Limb (tissue), 2 donors: Measurements from ENCODE around the gene EPHA2.
"Not testable (repeated sequence)": the region's sequence is repeated elsewhere in the genome, so short reads cannot be mapped to it uniquely, and the experiment has no call there.

Experiments used
- DNase-seq, 2 donors: peaks; one replicate each; pipeline ENCODE4 v3.0.0-alpha.2; 2016; ENCODE audit errors: extremely low spot score in 2 of 2

Gene EPHA2

DNA sequence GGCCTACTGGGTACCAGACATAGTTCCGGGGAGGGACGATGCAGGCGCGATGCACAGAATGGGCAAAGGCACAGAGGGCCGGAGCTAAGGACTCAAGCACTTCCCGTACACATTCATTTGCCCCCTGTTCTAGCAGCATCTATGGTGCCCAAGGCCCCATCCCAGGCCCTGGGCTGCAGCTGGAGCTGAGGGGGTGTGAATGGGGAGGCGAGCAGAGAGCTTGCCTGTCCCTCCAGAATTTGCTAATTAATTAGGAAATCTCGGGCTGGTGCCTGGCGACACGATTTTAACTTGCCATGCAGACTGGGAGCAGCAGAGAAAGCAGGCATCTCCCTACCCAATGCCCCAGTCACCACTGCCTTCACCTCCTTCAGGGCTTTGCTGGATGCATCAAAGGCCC, 35.9 kb downstream of the EPHA2 start:
- no peak for DNase-seq

DNA sequence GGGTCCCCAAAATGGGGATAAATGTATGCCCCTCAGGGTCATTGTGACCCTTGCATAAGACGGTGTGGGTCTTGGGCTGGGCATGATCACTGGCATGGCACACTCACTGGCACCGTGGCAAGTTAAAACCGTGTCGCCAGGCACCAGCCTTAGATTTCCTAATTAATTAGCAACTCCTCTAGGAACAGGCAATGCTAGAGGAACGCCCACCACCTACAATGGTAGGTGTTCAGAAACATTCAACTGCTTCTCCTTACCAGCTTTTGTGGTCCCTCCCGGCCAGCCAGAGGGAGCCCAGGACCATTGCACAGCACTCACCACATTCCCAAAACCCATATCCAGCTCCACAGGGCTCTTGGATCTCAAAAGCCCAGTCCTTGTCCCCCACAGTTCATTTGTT, 36.4 kb downstream of the EPHA2 start:
- DNase-seq = no peak

DNA sequence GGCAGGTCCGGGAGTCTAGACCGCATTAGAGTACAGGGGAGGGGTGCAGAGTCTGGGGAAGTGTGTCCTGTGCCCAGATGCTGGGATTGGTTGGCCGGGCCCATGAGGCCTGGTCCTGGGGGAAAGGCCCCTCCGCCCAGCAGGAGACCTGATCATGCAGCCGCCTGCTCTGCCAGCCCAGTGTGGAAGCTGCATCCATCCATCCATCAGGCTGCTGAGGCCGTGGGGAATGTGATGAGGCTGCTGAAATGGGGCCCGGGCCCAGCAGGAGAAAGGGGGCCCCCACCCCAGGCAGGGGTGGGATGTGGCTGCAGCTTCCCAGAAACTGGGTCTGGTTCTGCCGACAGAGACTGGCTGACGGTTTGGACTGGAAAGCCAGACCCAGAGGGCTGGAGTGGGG, 37.2 kb downstream of the EPHA2 start:
- DNase-seq = no peak

DNA sequence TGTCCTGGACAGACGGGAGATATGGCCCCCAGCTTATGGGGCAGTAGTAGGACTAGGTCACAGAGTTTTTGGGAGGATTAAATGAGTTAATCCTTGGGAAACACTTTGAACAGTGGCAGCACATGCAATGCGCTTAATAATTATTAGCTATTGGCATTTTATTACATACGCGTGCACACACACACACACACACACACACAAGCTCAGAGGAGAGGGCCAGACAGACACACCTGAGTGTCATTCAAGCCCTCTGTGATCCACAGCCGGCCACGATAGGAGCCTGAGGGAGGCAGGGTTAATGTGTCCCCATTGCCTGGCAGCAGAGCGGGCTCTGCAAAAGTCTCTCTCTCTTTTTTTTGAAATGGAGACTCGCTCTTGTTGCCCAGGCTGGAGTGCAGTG, 37.9 kb downstream of the EPHA2 start:
- no peak for DNase-seq

DNA sequence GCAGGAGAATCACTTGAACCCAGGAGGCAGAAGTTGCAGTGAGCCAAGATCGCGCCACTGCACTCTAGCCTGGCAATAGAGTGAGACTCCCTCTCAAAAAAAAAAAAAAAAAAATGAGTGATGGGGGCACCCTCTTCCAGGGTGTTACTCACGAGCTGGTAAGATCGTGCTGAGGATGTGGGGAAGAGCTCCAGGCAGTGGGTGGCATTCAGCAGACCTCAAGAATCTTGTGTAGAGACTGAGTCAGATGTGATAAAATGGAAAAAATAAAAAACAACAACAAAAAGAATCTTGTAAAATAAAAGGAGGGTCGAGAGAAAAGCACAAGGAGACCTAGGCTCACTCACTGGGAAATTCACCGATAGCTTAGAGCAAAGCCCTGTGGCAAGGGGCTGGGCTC, 38.5 kb downstream of the EPHA2 start:
- no peak for DNase-seq

DNA sequence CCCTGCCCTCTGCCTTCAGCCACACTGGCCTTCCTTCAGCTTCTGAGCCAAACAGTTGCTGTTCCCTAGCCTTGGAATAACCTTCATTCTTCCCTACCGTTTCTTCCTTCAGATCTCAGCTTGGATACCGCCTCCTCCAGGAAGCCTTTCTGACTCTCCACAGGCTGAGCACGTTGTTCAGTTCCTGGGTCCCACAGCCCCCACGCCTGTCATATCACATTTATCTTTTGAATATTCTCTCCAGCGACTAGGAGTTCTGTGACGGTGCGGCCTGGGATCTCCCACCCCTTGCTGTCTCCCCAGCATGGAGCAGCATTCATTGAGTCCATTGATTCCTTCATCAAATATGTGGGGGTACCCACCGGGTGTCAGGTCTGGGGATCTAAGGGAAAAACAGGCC, 39.2 kb downstream of the EPHA2 start:
- no peak for DNase-seq

DNA sequence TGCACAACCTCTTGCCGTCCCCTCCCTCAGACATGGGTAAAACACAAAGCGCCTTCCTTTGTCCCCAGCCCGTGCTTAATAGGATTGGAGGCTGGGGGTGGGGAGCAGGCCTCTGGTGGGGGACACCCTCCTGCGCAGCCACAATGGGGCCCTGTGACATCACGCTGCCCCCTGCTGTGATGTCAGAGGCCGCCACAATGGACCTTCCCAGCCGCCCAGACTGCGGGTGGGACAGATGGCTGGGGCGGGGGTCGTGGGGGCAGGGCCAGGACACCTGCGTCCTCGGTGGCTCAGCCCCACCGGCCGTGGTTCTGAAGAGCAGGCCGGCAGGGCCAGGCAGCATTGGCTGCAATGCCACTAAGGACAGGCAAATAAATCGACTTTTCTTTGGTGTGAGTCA, 39.9 kb downstream of the EPHA2 start:
- DNase-seq = no peak

DNA sequence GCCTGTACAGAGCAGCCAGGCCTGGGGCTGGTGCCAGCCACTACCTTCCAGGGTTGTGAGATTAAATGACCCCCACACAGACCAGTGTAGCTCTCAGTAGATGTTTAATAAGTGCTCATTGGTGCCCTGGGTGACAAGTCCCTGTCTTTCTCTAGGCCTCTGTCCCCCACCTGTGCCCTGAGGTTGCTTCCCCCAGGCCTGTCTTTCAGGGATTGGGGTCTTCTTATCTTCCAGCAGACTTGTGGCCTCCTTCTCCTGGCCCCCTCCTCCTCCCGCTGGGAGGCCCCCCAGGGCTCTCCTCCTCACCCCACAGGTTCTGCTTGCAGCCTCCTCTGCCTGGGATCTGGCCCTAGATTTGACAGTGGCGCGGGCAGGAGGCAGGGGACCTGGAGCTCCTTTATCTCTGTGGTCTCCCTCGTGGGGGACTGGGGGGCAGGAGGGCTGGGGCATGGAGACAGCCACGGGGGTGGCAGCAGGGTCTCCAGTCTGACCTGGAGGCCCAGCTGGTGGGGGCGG, 40.3 kb downstream of the EPHA2 start:
- DNase-seq = no peak

DNA sequence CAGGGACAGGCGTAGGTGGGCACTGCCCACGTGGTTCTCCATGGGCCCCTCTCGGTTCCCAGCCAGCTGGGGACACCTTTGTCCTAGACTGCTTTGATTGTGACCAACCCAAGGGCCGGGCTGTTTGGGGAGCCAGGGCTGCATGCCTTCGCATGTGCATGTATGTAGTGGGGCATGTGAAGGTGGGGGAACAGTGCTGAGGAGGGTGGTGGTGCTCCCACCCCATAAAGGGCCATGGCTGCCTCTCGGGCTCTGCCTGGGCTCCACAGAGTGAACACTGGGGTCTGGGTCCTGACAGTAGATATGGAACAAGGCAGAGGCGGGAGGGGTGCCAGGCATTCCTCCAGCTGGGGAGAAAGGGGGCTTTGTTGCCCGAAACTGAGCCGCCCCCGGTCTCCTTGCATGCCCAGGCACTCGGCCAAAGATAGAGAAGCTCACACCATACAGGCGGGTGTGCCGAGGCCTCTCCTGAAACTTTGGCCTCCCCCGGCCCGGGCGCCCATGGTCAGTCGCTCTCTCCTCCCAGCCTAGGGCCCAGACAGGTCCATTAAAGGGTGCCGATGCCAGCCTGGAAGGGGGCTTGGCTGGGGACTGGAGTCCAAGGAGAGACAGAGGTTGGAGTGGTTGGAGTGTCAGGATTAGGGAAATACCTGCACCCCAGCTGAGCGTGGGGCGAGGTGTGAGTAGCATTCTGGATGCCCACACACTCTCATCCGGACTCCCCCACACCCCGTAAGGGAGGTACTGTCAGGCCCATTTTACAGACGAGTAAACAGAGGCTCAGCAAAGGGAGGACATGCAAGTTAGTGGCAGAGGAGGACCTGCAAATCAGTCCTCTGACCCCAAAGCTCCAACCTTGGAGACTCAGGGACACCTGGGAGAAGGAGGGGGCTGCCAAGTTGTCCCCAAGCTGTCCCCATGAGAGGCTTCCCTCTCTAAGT, 41.1 kb downstream of the EPHA2 start:
- peak in 1 of 2 donors; percentile 58 for DNase-seq

DNA sequence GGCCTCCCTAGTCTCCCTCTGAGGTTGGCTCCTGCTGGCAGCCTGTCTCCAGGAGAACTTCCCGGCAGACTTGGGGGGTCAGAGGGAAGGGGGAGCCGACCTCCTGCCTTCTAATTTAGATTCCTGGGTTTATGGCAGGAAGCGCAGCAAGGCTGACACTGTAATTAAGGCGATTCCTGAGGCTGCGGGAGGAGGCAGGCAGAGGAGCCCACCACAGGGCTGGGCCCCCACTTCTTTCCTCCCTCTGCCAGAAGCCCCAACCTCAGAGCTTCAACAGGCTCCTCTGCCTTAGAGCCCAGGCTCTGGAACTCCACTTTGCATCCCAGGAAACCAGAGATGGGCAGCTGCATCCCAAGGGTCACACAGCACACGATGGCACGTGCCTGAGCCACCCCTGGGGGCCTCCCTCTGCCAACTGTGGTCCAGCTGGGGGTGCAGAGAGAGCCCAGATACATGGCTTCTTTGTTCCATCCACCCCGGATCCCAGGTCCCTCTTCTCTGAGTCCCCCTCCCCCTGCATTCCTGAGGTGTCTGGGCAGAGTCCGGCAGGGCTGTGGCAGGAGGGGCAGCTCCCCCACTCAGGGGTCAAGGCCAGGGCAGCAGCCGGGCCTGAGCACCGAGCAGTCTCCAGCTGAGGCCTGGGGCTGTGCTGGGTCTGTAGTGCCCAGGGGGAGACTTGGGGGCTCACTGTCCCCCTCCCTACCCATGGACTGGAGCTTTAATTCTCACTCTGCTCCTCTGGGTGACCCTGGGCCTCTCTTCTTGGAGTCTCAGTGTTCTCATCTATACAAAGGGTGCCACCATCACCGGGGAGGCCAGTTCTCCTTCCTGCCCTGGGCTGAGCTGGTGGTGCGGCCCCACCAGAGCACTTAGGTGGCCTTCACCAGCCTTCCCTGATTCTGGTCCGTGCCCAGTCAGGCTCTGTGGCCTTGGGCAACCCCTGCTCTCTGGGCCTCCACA, 43.0 kb downstream of the EPHA2 start:
- no peak for DNase-seq

DNA sequence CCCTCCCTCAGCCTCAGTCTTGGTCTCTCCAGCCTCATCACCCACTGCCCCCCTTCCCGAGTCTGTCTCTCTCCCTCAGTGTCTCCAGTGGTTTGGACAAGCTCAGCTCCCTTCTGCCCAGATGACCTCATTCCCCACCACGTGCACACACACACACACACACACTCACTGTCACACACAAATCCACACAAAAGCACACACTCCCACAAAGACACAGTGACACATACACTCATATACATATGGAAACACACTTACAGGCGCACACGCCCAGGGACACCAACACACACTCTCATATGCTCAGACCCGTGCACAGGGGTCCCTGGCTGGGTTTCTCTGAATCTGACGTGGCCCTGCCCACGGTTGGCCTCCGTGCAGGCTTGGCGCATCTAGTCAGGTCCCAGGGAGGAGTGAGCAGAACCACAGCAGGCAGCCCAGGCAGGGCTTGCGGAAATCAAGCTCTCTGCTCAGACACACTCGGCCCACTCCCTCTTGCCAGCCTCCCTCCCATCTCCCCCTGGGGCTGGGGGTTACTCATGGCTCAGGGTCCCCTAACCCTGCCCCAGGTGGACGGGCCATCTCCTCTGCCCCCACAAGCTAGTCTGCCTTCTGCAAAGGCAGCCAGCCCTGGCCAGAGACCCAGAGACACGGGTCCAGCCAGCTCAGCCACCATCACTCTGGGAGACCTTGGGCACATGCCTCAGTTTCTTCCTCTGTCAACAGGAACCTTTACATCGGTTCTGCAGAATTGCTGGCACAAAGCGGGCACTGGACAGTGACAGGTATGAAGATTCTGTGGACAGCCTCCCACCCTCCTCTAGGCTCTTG, 43.9 kb downstream of the EPHA2 start:
- DNase-seq = peak; percentile 44 to 64

DNA sequence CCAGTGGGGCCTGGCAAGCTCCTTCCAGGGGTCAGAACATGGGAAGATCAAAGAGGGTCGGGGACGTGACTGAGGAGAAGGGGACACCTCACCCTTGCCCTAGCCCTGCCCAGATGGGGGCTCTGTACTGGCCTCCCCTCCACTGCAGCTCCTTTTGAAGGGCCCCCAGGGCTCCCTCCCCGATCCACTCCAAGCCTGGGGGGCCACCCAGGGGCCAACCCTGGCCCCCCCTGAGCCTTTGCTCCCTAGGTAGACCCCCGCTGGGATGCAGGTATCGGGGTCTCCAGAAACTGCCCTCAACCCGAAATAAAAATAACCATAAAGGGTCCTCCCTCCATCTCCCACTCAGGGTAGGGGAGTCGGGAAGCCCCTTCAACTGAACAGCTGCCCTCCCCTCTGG, 45.0 kb downstream of the EPHA2 start:
- DNase-seq = no peak

DNA sequence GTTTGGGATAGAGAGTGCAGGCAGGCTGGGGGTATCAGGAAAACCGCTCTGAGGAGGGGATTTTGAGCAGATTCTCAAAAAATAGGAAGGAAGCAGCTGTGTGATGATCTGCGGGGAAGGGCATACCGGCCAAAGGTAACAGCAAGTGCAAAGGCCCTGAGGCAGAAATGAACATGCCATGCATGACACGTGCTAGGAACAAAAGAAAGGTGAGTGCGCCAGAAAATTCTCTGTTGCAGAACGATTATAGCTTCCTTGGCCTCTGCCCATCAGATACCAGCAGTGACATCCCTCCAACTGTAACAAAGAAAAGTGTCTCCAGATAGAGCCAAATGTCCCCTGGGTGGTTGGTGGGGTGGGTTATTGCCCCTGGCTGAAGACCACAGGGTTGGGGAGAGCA, 45.4 kb downstream of the EPHA2 start:
- DNase-seq = no peak

DNA sequence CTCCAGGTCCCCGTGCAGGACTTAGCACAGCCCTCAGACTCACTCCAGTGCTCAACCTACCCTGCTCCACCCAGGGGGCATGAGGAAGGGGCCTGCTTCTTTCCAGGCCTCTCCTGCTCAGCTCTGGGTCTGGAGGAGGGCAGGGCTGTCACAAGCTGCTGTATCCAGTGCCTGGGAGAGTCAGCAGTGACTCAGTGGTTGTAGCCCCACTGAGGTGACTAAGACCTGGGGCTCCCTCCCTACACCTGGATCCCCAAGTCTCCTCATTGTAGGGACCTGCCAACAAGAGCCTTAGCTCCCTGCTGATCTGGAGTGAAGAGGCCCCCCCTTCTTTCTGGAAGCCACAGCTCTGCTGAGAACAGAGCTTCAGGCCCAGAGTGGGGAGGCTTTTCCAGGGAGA, 46.3 kb downstream of the EPHA2 start:
- DNase-seq = no peak

DNA sequence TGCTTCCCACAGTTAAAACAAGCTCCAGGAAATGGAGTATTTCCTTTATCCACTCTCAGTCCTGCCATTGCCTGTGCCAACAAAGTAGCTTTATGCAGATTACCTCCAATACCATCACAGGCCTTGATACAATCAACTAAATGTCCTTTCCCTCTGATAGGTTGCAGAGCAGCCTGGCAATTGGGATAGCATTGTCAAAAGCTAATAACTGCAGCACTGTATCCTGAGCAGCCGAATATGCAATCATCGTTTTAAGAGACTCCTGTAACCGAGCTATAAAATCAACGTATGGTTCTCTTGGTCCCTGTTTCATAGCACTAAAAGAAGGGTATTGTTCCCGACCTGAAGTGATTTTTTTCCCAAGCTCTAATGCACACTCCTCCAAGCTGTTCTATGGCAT, 48.8 kb downstream of the EPHA2 start:
- DNase-seq = not testable (repeated sequence)

DNA sequence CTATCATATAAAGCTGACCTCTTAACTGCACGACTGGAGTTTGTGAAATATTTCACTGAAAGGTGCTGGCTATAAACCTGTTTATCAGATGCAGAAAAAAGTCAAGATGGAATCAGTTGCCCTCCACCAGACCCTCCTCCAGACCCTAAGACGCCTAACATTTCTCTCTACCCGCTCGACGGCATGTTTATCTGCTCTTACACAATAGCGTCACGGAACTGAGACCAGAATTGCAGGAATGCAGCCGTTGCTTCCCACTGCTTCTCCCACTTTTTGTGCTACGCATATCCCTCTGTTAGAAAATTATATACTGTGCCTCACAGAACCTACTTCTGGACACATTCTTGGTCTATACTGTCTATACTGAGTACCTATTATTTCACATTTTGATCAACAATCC, 54.2 kb downstream of the EPHA2 start:
- no peak for DNase-seq

DNA sequence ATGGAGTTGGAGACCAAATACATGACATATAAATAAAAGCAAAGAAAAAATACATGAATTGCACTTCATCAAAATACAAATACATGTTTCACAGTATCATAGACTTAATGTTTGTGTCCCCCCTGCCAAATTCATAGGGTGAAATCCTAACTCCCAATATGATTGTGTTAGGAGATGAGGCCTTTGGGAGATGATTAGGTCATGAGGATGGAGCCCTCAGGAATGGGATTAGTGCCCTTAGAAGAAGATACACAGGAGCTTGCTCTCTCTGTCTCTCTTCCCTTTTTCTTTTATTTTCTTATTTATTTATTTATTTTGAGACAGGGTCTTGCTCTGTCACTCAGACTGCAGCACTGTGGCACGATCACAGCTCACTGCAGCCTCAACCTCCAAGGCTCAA, 56.5 kb downstream of the EPHA2 start:
- DNase-seq = no peak

DNA sequence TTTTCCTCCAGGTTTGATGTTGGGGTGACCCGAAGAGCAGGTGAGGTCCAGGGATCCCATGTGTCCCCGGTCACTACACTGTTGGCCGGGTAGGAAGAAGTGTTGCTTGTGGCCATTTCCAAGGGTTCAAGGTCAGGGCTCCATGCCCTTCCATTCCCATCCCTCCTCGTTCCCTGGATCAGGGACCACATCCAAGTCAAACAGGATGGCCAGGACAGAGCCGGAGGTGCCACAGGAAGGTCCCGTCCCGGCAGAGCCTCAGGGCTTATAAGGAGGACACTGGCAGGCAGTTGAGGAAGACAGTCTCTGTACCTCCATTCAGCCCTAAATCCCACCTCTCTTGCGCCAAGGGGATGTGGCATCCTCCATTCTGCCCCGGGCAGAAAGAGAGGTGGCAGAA, 60.4 kb downstream of the EPHA2 start:
- DNase-seq = no peak

DNA sequence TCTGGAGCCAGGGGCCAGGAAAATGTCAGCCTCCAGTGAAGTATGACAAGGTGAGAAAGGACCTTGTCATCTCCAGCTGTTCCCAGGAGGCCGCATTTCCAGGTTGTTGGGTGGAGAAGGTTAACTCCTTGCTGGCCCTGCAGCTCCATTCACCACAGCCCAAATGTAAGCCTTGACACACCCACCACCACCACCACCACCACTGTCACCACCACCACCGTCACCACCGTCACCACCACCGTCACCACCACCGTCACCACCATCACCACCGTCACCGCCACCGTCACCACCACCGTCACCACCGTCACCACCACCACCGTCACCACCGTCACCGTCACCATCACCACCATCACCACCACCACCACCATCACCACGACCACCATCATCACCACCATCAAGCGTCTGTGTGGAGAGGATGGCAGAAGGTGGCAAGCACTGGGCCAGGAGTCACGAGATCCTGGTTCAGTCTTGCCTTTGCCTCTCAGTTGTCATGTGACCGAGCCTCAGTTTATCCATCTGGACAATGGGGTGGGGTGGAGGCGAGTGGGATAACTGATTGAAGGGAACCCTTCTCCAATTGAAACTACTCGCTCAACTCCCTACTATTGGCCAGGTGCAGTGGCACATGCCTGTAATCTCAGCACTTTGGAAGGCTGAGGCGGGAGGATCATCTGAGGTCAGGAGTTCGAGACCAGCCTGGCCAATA, 61.3 kb downstream of the EPHA2 start:
- DNase-seq = peak in 1 of 2 donors; percentile 10

DNA sequence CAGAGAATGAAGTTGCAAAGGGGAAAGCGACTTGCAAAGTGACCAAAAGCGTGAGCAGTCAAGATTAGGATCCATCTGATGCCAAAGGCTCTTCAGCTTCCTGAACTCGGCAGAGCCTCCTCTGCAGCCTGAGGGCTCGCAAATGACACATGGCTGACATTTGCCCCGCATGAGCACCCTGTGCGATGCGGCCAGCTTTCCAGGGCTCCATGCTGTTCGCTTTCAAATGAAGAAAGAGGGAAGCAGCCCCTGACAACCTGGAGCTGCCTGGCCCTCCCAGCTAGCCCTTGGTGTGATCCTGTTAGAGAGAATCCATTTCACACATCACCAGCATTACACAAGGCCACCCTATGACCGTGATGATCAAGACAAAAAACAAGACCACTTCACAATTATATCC, 62.3 kb downstream of the EPHA2 start:
- peak in 1 of 2 donors; percentile 7 for DNase-seq
